ENCODE data around the gene POMP. TPM values are rescaled to one million over a fixed set of nuclear protein-coding genes. Genes with fewer than 3 reads are reported as not detected.

POMP gene
- total RNA-seq, 1 donor from 2014 or later, result 58.9 TPM

DNA sequence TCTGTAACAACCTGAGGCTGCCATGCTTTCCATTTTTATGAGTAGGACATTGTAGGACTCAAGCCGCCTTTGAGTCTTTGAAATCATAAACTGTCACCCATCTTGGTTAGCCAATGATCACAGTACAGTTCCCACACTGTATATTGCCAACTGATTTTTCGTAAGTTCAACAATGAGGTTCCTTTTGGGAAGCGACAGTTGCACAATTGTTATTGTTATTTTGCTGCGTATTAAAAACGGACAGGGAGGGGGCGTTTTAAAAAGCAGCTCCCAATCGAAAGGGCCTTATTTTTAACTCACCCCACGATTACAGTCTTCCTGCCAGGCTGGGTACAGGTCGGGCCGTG is 59.2 kb downstream of the POMP start:
- Mint-ChIP-seq H3K27ac (peak overlapping the region; percentile 77), H3K9me3 (ENCODE audit: low read depth) (no peaks in the 10 kb centered on the region), H3K4me3 (ENCODE audit: low read depth) (peak overlapping the region; percentile 78), H3K4me1 (ENCODE audit: low read depth) (peaks cover 28% of the 10 kb centered on the region), H3K36me3 (ENCODE audit: insufficient read depth) (peaks cover 1% of the 10 kb centered on the region), H3K27me3 (peaks cover 33% of the 10 kb centered on the region)
- TF ChIP-seq, protein P1, sequence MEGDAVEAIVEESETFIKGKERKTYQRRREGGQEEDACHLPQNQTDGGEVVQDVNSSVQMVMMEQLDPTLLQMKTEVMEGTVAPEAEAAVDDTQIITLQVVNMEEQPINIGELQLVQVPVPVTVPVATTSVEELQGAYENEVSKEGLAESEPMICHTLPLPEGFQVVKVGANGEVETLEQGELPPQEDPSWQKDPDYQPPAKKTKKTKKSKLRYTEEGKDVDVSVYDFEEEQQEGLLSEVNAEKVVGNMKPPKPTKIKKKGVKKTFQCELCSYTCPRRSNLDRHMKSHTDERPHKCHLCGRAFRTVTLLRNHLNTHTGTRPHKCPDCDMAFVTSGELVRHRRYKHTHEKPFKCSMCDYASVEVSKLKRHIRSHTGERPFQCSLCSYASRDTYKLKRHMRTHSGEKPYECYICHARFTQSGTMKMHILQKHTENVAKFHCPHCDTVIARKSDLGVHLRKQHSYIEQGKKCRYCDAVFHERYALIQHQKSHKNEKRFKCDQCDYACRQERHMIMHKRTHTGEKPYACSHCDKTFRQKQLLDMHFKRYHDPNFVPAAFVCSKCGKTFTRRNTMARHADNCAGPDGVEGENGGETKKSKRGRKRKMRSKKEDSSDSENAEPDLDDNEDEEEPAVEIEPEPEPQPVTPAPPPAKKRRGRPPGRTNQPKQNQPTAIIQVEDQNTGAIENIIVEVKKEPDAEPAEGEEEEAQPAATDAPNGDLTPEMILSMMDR (IDR thresholded peaks at IDR 0.05; ENCODE audit: unreplicated experiment), result no peak
- DNase-seq (ENCODE audit: low spot score, unreplicated experiment), result no peak

DNA sequence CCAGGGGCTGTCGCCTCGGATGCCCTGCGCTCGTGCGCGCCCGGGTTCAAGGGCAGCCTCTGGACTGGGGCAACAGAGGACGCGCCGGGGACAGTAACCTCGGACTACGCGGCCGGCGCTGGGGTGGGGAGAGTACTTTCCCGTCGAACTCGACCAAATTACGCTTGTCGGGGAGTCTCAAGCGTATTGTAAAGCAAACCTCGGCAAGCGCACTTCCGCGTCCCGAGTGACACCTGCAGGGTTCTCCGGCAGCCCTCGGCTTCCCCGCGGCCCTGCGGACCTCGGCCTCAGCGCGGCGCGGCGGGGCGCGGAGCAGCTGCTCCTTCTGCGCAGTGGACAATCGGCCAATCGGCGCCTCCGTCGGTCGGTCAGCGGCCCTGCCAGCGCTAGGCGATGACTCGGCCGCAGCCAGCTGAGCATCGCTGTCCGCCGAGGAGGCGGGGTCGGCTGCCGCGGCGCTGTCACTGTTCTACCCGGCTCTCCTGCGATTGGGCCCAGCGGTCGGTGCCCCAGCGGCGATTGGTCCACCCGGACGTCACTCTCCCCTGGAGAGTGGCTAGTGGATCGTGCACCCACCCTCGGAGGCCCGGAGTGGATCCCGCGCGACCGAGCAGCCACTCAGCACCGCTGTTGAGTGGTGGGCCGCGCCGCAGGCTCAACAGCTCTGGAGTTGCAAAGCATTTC is 59.8 kb downstream of the POMP start, which contains the start of gene SLC46A3:
Gene SLC46A3 (minus strand): TSS at position 428 of the 684 bp plus-strand sequence. CDS start 972 bp downstream, outside the sequence.
- peaks cover 28% of the 10 kb centered on the region for H3K4me1 Mint-ChIP-seq (ENCODE audit: low read depth)
- peak within 1 kb of the TSS; percentile 78 for H3K4me3 Mint-ChIP-seq (ENCODE audit: low read depth)

DNA sequence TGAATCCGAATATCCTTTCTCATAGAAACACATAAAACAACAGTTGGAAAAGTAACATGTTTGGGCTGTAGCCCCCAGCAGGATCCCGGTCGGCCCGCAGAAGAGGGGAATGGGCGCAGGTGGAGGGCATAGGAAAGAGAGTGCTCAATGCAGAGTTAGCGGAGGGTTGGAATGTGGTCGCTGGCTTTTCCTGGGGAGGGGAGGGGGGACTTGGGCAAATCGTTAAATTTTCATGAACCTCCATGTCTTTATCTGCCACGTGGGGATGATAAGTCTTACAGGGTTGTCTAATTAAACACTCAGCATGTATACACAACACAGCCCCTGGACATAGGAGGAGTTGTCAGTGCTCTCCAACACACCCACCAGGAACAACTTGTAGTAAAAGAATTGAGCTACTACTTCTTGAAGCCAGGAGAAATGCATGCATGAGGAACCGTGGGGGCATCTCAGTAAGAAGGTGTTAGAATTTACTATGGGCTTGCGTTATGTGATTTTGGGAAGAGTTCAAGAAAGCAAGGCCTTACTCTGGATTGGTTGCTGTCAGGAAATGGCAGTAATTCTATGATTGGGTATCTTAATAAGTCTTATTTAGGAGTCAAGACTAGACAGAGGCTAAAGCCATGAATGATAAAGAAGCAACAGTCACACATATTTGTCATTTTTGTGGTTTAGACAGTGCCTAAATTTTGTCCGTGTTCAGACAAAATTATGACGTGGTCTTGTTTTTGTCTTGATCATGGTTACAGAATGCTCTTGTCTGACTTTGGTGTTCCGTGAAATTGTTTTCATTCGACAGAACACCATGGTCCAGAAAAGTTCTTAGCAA is 60.5 kb downstream of the POMP start:
- DNase-seq (ENCODE audit: low spot score, unreplicated experiment), result no peak
- H3K27ac Mint-ChIP-seq, result peak overlapping the region; percentile 92
- peaks cover 3% of the 10 kb centered on the region for H3K9me3 Mint-ChIP-seq (ENCODE audit: low read depth)

More for the DNA sequence above, 59.8 kb downstream of the POMP start, which contains the start of gene SLC46A3:
- TF ChIP-seq, protein P1 (IDR thresholded peaks at IDR 0.05; ENCODE audit: unreplicated experiment), result peak; percentile 24
- H3K9me3 Mint-ChIP-seq (ENCODE audit: low read depth), result no peaks in the 10 kb centered on the region
- peak within 1 kb of the TSS; percentile 92 for H3K27ac Mint-ChIP-seq
- H3K36me3 Mint-ChIP-seq (ENCODE audit: insufficient read depth), result no peaks in the 10 kb centered on the region
- DNase-seq (ENCODE audit: low spot score, unreplicated experiment), result peak; percentile 97
- H3K27me3 Mint-ChIP-seq, result peaks cover 29% of the 10 kb centered on the region

DNA sequence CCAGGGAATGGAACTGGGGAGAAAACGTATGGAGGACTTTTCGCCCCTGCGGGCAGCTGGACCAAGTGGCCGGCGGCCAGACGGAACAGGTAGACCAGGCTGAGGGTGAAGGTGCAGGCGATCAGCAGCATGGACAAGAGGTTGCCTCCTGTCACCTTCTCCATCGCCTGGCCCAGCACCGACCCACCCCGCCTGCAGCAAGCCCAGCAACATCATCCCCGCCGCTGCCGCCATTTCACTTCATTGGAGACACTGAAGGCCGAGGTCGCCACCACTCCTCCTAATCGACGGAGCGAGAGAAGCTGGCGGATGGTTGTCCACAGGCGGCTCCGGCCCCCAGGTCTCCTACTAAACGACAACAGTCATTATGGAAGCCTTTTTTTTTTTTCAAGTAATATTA is 64.9 kb downstream of the POMP start:
- H3K4me1 Mint-ChIP-seq (ENCODE audit: low read depth), result peaks cover 7% of the 10 kb centered on the region
- peaks cover 25% of the 10 kb centered on the region for H3K27me3 Mint-ChIP-seq
- TF ChIP-seq, protein P1 (IDR thresholded peaks at IDR 0.05; ENCODE audit: unreplicated experiment), result no peak
- H3K36me3 Mint-ChIP-seq (ENCODE audit: insufficient read depth), result no peaks in the 10 kb centered on the region
- DNase-seq (ENCODE audit: low spot score, unreplicated experiment), result no peak
- H3K9me3 Mint-ChIP-seq (ENCODE audit: low read depth), result peaks cover 3% of the 10 kb centered on the region
- H3K27ac Mint-ChIP-seq, result no peak overlapping the region
- no peak overlapping the region for H3K4me3 Mint-ChIP-seq (ENCODE audit: low read depth)

More for the DNA sequence above, 60.5 kb downstream of the POMP start:
- Mint-ChIP-seq H3K27me3 (peaks cover 29% of the 10 kb centered on the region), H3K36me3 (ENCODE audit: insufficient read depth) (no peaks in the 10 kb centered on the region), H3K4me3 (ENCODE audit: low read depth) (peak overlapping the region; percentile 78), H3K4me1 (ENCODE audit: low read depth) (peaks cover 28% of the 10 kb centered on the region)
- TF ChIP-seq, protein P1 (IDR thresholded peaks at IDR 0.05; ENCODE audit: unreplicated experiment), result no peak

DNA sequence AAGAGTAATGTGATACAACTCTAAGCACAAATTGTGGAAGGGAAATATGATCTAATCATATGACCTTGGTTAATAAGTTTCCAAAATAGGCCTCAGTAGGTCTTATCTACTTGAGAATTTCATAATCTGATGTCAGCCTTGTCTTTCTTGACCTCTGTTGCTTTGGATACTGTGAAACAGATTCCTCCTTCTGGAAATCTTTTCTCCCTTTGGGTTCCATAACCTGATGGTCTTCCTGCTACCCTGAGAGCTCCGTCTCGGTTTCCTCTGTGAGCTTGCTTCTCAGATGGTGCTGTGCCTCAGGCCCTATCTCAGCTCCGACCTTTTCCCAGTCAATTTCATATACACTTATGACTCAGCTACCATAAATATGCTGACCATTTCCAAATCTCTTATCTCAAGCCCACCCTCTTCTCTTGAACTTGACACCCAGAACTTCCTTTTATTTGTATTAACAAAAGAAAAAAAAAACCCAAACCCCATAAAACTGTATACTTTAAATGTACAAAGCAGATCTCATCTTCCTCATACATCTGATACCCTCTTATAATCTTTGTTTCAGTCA is 66.2 kb downstream of the POMP start:
- Mint-ChIP-seq H3K4me3 (ENCODE audit: low read depth) (no peak overlapping the region), H3K4me1 (ENCODE audit: low read depth) (peaks cover 5% of the 10 kb centered on the region), H3K36me3 (ENCODE audit: insufficient read depth) (no peaks in the 10 kb centered on the region), H3K27ac (no peak overlapping the region), H3K27me3 (peaks cover 23% of the 10 kb centered on the region), H3K9me3 (ENCODE audit: low read depth) (peaks cover 3% of the 10 kb centered on the region)
- DNase-seq (ENCODE audit: low spot score, unreplicated experiment), result no peak
- TF ChIP-seq, protein P1 (IDR thresholded peaks at IDR 0.05; ENCODE audit: unreplicated experiment), result no peak
